Mesodermal cell (in vitro differentiated cells): ENCODE results near the gene GRM8.
"Not testable (repeated sequence)": the region's sequence is repeated elsewhere in the genome, so short reads cannot be mapped to it uniquely, and the experiment has no call there.

ENCODE experiments used
- H3K27ac ChIP-seq: 2 replicates; pipeline ENCODE4 v1.7.0; 2013; ENCODE audit warnings: mild to moderate bottlenecking, low read depth, low read length, moderate library complexity; ENCODE audit not compliant: severe bottlenecking
- H3K36me3 ChIP-seq: 2 replicates; pipeline ENCODE4 v1.7.1; 2013; ENCODE audit warnings: mild to moderate bottlenecking, low read length, moderate library complexity; ENCODE audit not compliant: control insufficient read depth, insufficient read depth
- H3K4me1 ChIP-seq: one replicate; pipeline ENCODE4 v1.7.1; 2013; ENCODE audit warnings: mild to moderate bottlenecking, low read length; ENCODE audit not compliant: insufficient read depth, control insufficient read depth, poor library complexity, severe bottlenecking
- H3K4me3 ChIP-seq: 2 replicates; pipeline ENCODE4 v1.7.0; 2013; ENCODE audit warnings: low read length, control low read depth, mild to moderate bottlenecking; ENCODE audit not compliant: insufficient read depth, poor library complexity, severe bottlenecking; ENCODE audit errors: extremely low read depth
- H3K9me3 ChIP-seq: 2 replicates; pipeline ENCODE4 v1.7.1; 2013; ENCODE audit warnings: mild to moderate bottlenecking, low read length, moderate library complexity; ENCODE audit not compliant: control insufficient read depth
- WGBS, 2 experiments: methylation state at CpG; one replicate each; pipeline ENCODE4 v1.1.5; 2013; ENCODE audit warnings: missing lambda C conversion rate in 2 of 2; ENCODE audit not compliant: insufficient coverage in 2 of 2; 5-methylcytosine and 5-hydroxymethylcytosine counted together

GRM8 gene

GRCh38 chr7:126937171-126937570, 315.6 kb downstream of the GRM8 start:
- H3K4me3 ChIP-seq = no peak overlapping the region
- H3K36me3 ChIP-seq = no peaks in the 10 kb centered on the region
- no peaks in the 10 kb centered on the region for H3K4me1 ChIP-seq
- no peaks in the 10 kb centered on the region for H3K9me3 ChIP-seq
- no peak overlapping the region for H3K27ac ChIP-seq
- WGBS, 2 experiments = 100% methylated on average over 1 of the region's 2 CpGs

- Histone ChIP-seq H3K9me3 (no peaks in the 10 kb centered on the region), H3K4me3 (no peak overlapping the region), H3K4me1 (no peaks in the 10 kb centered on the region), H3K27ac (no peak overlapping the region), H3K36me3 (no peaks in the 10 kb centered on the region)
Observed at GRCh38 chr7:126931581-126931980, 321.2 kb downstream of the GRM8 start.

GRCh38 chr7:126930166-126930565, 322.6 kb downstream of the GRM8 start:
- 83 to 100% methylated on average over 1 of the region's 2 CpGs for WGBS, 2 experiments
- Histone ChIP-seq H3K36me3 (no peaks in the 10 kb centered on the region), H3K9me3 (no peaks in the 10 kb centered on the region), H3K4me1 (no peaks in the 10 kb centered on the region), H3K4me3 (no peak overlapping the region), H3K27ac (no peak overlapping the region)

GRCh38 chr7:126924477-126924876, 328.3 kb downstream of the GRM8 start:
- Histone ChIP-seq H3K27ac (no peak overlapping the region), H3K4me3 (no peak overlapping the region), H3K36me3 (no peaks in the 10 kb centered on the region), H3K4me1 (no peaks in the 10 kb centered on the region), H3K9me3 (no peaks in the 10 kb centered on the region)
- 80% methylated on average over 1 of the region's 2 CpGs; no CpG with 5 or more reads in 1 of the 2 experiments for WGBS, 2 experiments

GRCh38 chr7:126911627-126912026, 341.1 kb downstream of the GRM8 start:
- H3K9me3 ChIP-seq, H3K4me3 ChIP-seq, H3K27ac ChIP-seq, H3K36me3 ChIP-seq, H3K4me1 ChIP-seq: not testable (repeated sequence)
- 100% methylated on average over 1 of the region's 4 CpGs; no CpG with 5 or more reads in 1 of the 2 experiments for WGBS, 2 experiments

- H3K4me3 ChIP-seq, H3K36me3 ChIP-seq, H3K9me3 ChIP-seq, H3K4me1 ChIP-seq, H3K27ac ChIP-seq: not testable (repeated sequence)
Observed at GRCh38 chr7:126908564-126908963, 344.2 kb downstream of the GRM8 start.

- not testable (repeated sequence) for H3K9me3 ChIP-seq, H3K4me3 ChIP-seq, H3K36me3 ChIP-seq, H3K4me1 ChIP-seq
- peak overlapping the region; percentile 10 for H3K27ac ChIP-seq
- WGBS, 2 experiments = 86 to 90% methylated on average over 4 of the region's 6 CpGs
Observed at GRCh38 chr7:126907657-126908056, 345.1 kb downstream of the GRM8 start.

GRCh38 chr7:126905255-126905654, 347.5 kb downstream of the GRM8 start:
- H3K4me1 ChIP-seq = peaks cover 12% of the 10 kb centered on the region
- no CpG with 5 or more reads among the region's 2 CpGs for WGBS, 2 experiments
- not testable (repeated sequence) for H3K27ac ChIP-seq, H3K9me3 ChIP-seq, H3K36me3 ChIP-seq, H3K4me3 ChIP-seq

GRCh38 chr7:126901041-126901765, 351.5 kb downstream of the GRM8 start:
- not testable (repeated sequence) for H3K27ac ChIP-seq, H3K4me3 ChIP-seq, H3K9me3 ChIP-seq, H3K36me3 ChIP-seq
- peaks cover 12% of the 10 kb centered on the region for H3K4me1 ChIP-seq
- 67 to 82% methylated on average over 1 to 2 of the region's 6 CpGs for WGBS, 2 experiments

- not testable (repeated sequence) for H3K9me3 ChIP-seq
- WGBS, 2 experiments = 63% methylated on average over 1 of the region's 1 CpG; no CpG with 5 or more reads in 1 of the 2 experiments
Observed at GRCh38 chr7:126887980-126888379, 364.8 kb downstream of the GRM8 start.

GRCh38 chr7:126887560-126887959, 365.2 kb downstream of the GRM8 start:
- not testable (repeated sequence) for H3K27ac ChIP-seq, H3K4me1 ChIP-seq, H3K36me3 ChIP-seq, H3K4me3 ChIP-seq, H3K9me3 ChIP-seq
- 86 to 100% methylated on average over 1 of the region's 4 CpGs for WGBS, 2 experiments

More at GRCh38 chr7:126887980-126888379, 364.8 kb downstream of the GRM8 start:
- H3K4me1 ChIP-seq, H3K4me3 ChIP-seq, H3K36me3 ChIP-seq, H3K27ac ChIP-seq: not testable (repeated sequence)
